ENCODE results near the gene MAN2B2. TPM values are rescaled to one million over a fixed set of nuclear protein-coding genes. Genes with fewer than 3 reads are reported as not detected.

The MAN2B2 gene
- total RNA-seq, 4 donors from 2014 or later, result 32.7 to 95.3 (median 80.2) TPM

GRCh38 chr4:6643141-6643847 is 68.3 kb downstream of the MAN2B2 start:
- no peaks in the 10 kb centered on the region for H3K9me3 ChIP-seq
- no peak for DNase-seq
- no peak overlapping the region for H3K27ac ChIP-seq
- no peak overlapping the region for H3K4me3 ChIP-seq (replicated peaks in 1 of 3)
- H3K4me1 ChIP-seq, result peaks cover 15 to 18% of the 10 kb centered on the region in 2 donors
- intact Hi-C loops (cut with DNase I), result loop anchor here (10.0 kb wide), 1 partner anchor 72 kb away; the partner anchor contains the start of gene BLOC1S4
- peaks cover 10 to 11% of the 10 kb centered on the region in 2 donors for H3K36me3 ChIP-seq
- TF ChIP-seq CTCF (IDR thresholded peaks at IDR 0.05) (no peak), POLR2A (IDR thresholded peaks at IDR 0.05) (no peak)
- 88 to 92% methylated on average over 8 of the region's 8 CpGs for WGBS, 2 donors
- no peaks in the 10 kb centered on the region for H3K27me3 ChIP-seq

DNA sequence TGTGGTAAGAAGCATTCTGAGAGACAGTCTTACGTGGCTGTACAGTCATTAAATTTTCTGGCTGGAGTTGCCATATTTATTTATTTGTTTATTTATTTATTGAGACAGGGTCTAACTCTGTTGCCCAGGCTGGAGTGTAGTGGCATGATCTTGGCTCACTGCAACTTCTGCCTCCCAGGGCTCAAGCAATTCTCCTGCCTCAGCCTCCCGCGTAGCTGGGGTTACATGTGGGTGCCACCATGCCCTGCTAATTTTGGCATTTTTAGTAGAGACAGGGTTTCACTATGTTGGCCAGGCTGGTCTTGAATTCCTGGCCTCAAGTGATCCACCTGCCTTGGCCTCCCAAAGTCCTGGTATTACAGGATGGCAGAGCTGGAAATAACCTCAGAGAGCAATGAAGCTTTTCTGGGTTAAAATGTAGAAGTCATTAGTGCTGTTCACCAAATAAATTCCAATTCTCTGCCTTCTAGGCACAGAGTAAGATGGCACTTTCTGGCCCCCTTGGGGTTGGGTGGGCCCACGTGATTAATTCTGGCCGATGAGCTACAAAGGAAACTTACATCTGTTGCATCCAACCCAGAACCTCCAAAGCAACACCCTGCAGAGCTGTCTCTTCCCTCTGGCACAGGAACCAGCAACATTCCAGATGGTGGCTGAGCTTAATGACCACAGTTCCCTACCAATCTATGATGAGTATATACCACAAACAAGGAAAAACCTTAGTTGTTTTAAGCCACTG is 70.0 kb downstream of the MAN2B2 start:
- TF ChIP-seq POLR2A (IDR thresholded peaks at IDR 0.05) (no peak), CTCF (IDR thresholded peaks at IDR 0.05) (no peak)
- H3K36me3 ChIP-seq, result peaks cover 10 to 11% of the 10 kb centered on the region in 2 donors
- H3K27ac ChIP-seq, result no peak overlapping the region
- H3K4me1 ChIP-seq, result peaks cover 15% of the 10 kb centered on the region in 2 donors
- H3K27me3 ChIP-seq, result no peaks in the 10 kb centered on the region
- H3K9me3 ChIP-seq, result no peaks in the 10 kb centered on the region
- no peak for DNase-seq
- 69 to 79% methylated on average over 5 of the region's 5 CpGs for WGBS, 2 donors
- H3K4me3 ChIP-seq (replicated peaks in 1 of 3), result no peak overlapping the region
- intact Hi-C loops (cut with DNase I), result loop anchor here (2.0 to 10.0 kb wide), 2 partner anchors 24 to 70 kb away; partner anchors contain the start of gene BLOC1S4

GRCh38 chr4:6647169-6647568 is 72.2 kb downstream of the MAN2B2 start:
- DNase-seq, result no peak
- Histone ChIP-seq H3K36me3 (peaks cover 9 to 10% of the 10 kb centered on the region in 2 donors), H3K27me3 (no peaks in the 10 kb centered on the region), H3K27ac (no peak overlapping the region), H3K4me3 (replicated peaks in 1 of 3) (no peak overlapping the region), H3K4me1 (peaks cover 7 to 10% of the 10 kb centered on the region in 2 donors), H3K9me3 (no peaks in the 10 kb centered on the region)
- TF ChIP-seq POLR2A (IDR thresholded peaks at IDR 0.05) (no peak), CTCF (IDR thresholded peaks at IDR 0.05) (no peak)
- 79 to 80% methylated on average over 5 of the region's 5 CpGs for WGBS, 2 donors
- intact Hi-C loops (cut with DNase I), result loop anchor here (10.0 kb wide), 1 partner anchor 68 kb away; the partner anchor contains the start of gene BLOC1S4

GRCh38 chr4:6647582-6648230 is 72.7 kb downstream of the MAN2B2 start:
- no peak for DNase-seq
- WGBS, 2 donors, result 51 to 66% methylated on average over 6 of the region's 6 CpGs
- H3K4me3 ChIP-seq (replicated peaks in 1 of 3), result no peak overlapping the region
- peaks cover 4% of the 10 kb centered on the region in 2 donors for H3K36me3 ChIP-seq
- peaks cover 2 to 5% of the 10 kb centered on the region in 2 donors for H3K4me1 ChIP-seq
- no peak overlapping the region for H3K27ac ChIP-seq
- no peaks in the 10 kb centered on the region for H3K27me3 ChIP-seq
- intact Hi-C loops (cut with DNase I), result loop anchor here (10.0 kb wide), 1 partner anchor 67 kb away; the partner anchor contains the start of gene BLOC1S4
- TF ChIP-seq POLR2A (IDR thresholded peaks at IDR 0.05), result no peak
- TF ChIP-seq CTCF (IDR thresholded peaks at IDR 0.05), result no peak
- no peaks in the 10 kb centered on the region for H3K9me3 ChIP-seq
